ENCODE measurements around the gene PMM1.

DNA sequence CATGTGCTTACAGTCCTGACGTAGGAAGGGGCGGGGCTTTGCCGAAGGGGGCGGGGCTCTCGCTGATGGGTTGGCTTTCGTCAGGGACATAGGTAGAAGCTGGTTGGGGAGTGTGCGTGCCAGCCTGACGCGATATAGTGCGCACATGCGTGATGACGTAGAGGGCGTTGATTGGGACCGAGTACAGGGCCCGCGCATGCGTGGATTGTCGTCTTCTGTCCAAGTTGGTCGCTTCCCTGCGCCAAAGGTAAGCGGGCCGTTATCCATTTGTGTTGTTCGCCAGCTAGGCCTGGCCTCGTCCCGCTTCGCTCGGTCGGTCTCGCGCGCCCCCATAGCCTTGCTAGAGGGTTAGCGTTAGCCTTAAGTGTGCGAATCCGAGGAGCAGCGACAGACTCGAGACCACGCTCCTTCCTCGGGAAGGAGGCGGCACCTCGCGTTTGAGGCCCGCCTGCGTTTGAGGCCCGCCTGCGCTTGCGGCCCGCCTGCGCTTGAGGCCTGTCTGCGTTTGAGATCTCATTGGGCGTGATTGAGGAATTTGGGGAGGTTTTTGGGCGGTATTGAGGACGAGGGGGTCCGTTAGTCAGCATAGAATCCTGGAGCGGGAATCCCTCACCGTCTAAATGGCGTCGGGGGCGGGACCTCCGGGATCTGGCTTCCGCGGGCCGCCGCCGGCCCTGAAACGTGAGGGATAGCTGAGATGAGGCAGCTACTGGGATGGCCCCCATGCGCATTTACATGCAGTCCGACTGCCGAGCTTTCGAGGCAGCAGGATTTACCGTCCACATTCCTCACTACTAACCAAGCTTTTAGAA, 31.7 kb upstream of the PMM1 start, which contains the start of gene XRCC6:
- peak in 1 of 2 donors; percentile 85 for TF ChIP-seq POLR2A (IDR thresholded peaks at IDR 0.05)
- TF ChIP-seq, protein P1, sequence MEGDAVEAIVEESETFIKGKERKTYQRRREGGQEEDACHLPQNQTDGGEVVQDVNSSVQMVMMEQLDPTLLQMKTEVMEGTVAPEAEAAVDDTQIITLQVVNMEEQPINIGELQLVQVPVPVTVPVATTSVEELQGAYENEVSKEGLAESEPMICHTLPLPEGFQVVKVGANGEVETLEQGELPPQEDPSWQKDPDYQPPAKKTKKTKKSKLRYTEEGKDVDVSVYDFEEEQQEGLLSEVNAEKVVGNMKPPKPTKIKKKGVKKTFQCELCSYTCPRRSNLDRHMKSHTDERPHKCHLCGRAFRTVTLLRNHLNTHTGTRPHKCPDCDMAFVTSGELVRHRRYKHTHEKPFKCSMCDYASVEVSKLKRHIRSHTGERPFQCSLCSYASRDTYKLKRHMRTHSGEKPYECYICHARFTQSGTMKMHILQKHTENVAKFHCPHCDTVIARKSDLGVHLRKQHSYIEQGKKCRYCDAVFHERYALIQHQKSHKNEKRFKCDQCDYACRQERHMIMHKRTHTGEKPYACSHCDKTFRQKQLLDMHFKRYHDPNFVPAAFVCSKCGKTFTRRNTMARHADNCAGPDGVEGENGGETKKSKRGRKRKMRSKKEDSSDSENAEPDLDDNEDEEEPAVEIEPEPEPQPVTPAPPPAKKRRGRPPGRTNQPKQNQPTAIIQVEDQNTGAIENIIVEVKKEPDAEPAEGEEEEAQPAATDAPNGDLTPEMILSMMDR (IDR thresholded peaks at IDR 0.05) = peak in 1 of 3 donors; percentile 21
